Trophoblast cell (in vitro differentiated cells and primary cell): ENCODE measurements around the gene HAUS3.

ENCODE experiments used
- DNase-seq, 2 donors: peaks; one replicate each; pipeline ENCODE4 v3.0.0-alpha.2; 2016
- H2AFZ ChIP-seq: 2 replicates; pipeline ENCODE4 v1.6.1; 2013; ENCODE audit warnings: low read length, moderate library complexity, mild to moderate bottlenecking; ENCODE audit not compliant: insufficient read depth, poor library complexity
- H2AK5ac ChIP-seq: 2 replicates; pipeline ENCODE4 v1.6.1; 2013; ENCODE audit warnings: mild to moderate bottlenecking, low read length
- H2BK120ac ChIP-seq: 2 replicates; pipeline ENCODE4 v1.6.1; 2013; ENCODE audit warnings: low read length, mild to moderate bottlenecking, moderate library complexity; ENCODE audit not compliant: insufficient read depth, poor library complexity
- H2BK12ac ChIP-seq: 2 replicates; pipeline ENCODE4 v1.6.1; 2013; ENCODE audit warnings: mild to moderate bottlenecking, low read length, moderate library complexity
- H2BK5ac ChIP-seq: 2 replicates; pipeline ENCODE4 v1.6.1; 2013; ENCODE audit warnings: low read length, low read depth, moderate library complexity, mild to moderate bottlenecking; ENCODE audit not compliant: poor library complexity
- H3K14ac ChIP-seq: 2 replicates; pipeline ENCODE4 v1.6.1; 2013; ENCODE audit warnings: mild to moderate bottlenecking, low read length
- H3K18ac ChIP-seq: 2 replicates; pipeline ENCODE4 v1.6.1; 2013; ENCODE audit warnings: mild to moderate bottlenecking, low read length
- H3K23ac ChIP-seq: 2 replicates; pipeline ENCODE4 v1.6.1; 2013; ENCODE audit warnings: low read length
- H3K27ac ChIP-seq: 2 replicates; pipeline ENCODE4 v1.5.1; 2013; ENCODE audit warnings: low read depth, mild to moderate bottlenecking, inconsistent platforms, low read length, moderate library complexity
- H3K27me3 ChIP-seq: 2 replicates; pipeline ENCODE4 v1.6.1; 2013; ENCODE audit warnings: inconsistent platforms, mild to moderate bottlenecking, low read length, moderate library complexity; ENCODE audit not compliant: insufficient read depth
- H3K36me3 ChIP-seq, 2 experiments: 1 replicate in 1 of 2; 2 replicates in 1 of 2; pipeline ENCODE4 v1.6.1; 2013; ENCODE audit warnings: low read length in 2 of 2, mild to moderate bottlenecking in 2 of 2, moderate library complexity in 1 of 2; ENCODE audit not compliant: insufficient read depth in 2 of 2, control insufficient read depth in 1 of 2
- H3K4ac ChIP-seq: 2 replicates; pipeline ENCODE4 v1.6.1; 2013; ENCODE audit warnings: low read depth, mild to moderate bottlenecking, low read length, moderate library complexity
- H3K4me1 ChIP-seq, 2 experiments: 1 replicate in 1 of 2; 2 replicates in 1 of 2; pipeline ENCODE4 v1.6.1; 2013; ENCODE audit warnings: low read length in 2 of 2, mild to moderate bottlenecking in 2 of 2, moderate library complexity in 1 of 2; ENCODE audit not compliant: insufficient read depth in 2 of 2, control insufficient read depth in 1 of 2
- H3K4me2 ChIP-seq: 2 replicates; pipeline ENCODE4 v1.6.1; 2013; ENCODE audit warnings: inconsistent platforms, mild to moderate bottlenecking, low read length, moderate library complexity
- H3K4me3 ChIP-seq: 2 replicates; pipeline ENCODE4 v1.5.1; 2013; ENCODE audit warnings: mild to moderate bottlenecking, low read depth, low read length, inconsistent platforms
- H3K79me1 ChIP-seq: one replicate; pipeline ENCODE4 v1.6.1; 2013; ENCODE audit warnings: low read length
- H3K79me2 ChIP-seq: 2 replicates; pipeline ENCODE4 v1.6.1; 2013; ENCODE audit warnings: low read length, mild to moderate bottlenecking; ENCODE audit not compliant: control insufficient read depth, insufficient read depth, poor library complexity
- H3K9ac ChIP-seq: 2 replicates; pipeline ENCODE4 v1.6.1; 2013; ENCODE audit warnings: mild to moderate bottlenecking, low read length
- H3K9me3 ChIP-seq: 2 replicates; pipeline ENCODE4 v1.6.1; 2013; ENCODE audit warnings: low read depth, mild to moderate bottlenecking, control low read depth, inconsistent platforms, low read length; ENCODE audit not compliant: insufficient read depth
- H4K12ac ChIP-seq: 2 replicates; pipeline ENCODE4 v1.6.1; 2013; ENCODE audit warnings: low read depth, mild to moderate bottlenecking, low read length, moderate library complexity
- H4K8ac ChIP-seq: 2 replicates; pipeline ENCODE4 v1.6.1; 2013; ENCODE audit warnings: low read depth, mild to moderate bottlenecking, low read length, moderate library complexity
- H4K91ac ChIP-seq: one replicate; pipeline ENCODE4 v1.6.1; 2013; ENCODE audit warnings: low read depth, mild to moderate bottlenecking, low read length, moderate library complexity
- WGBS: extraction: QIAGEN DNeasy Blood & Tissue Kit; methylation state at CpG from one replicate; pipeline ENCODE4 v1.1.7; 2013; ENCODE audit warnings: missing lambda C conversion rate; ENCODE audit not compliant: insufficient read length, insufficient coverage; ENCODE audit errors: extremely low coverage; 5-methylcytosine and 5-hydroxymethylcytosine counted together

Gene HAUS3

DNA sequence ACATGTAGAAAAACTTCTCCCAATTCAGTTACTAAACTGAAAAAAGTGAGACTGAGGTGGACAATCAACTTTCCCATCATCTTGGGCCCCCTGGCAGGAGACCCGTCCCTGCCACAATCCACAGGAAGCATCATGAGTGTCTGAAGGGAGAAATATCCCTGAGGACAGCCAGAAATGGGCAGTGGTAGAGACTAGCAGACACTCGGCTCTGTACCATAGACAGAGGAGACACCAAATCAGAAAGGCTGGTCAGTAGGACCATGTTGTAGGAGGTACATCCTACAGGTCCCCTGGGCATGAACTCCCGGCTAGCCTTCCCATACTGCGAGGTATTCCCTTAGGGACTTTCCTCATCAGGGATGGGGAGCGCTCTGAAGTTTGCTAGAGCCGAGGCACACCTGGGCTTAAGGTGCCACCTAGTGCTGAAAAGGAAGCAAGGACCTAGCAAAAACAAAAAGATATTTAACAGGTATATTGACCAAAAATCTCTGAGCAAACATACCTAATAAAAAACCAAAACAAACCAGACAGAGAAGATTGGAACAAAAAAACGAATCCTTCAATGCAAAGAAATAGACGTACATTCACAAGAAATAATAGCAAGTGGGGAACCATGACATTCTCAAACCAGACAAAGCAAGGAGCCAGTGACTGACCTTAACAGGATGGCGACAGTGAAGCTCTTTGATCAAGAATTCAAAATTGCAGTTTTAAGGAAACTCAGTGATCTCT, 55.6 kb downstream of the HAUS3 start:
- Histone ChIP-seq H2AFZ (no peak overlapping the region), H3K23ac (no peak overlapping the region), H3K79me2 (no peaks in the 10 kb centered on the region), H2BK120ac (no peak overlapping the region), H2AK5ac (no peak overlapping the region), H2BK5ac (no peak overlapping the region), H3K4me1 (no peaks in the 10 kb centered on the region), H3K27me3 (no peaks in the 10 kb centered on the region), H3K79me1 (no peaks in the 10 kb centered on the region), H3K36me3 (no peaks in the 10 kb centered on the region), H3K27ac (no peak overlapping the region), H3K14ac (no peak overlapping the region), H3K9me3 (no peaks in the 10 kb centered on the region), H3K4me2 (no peak overlapping the region), H2BK12ac (no peak overlapping the region), H4K91ac (no peak overlapping the region), H4K12ac (no peak overlapping the region), H3K4ac (no peak overlapping the region), H3K4me3 (no peak overlapping the region), H4K8ac (no peak overlapping the region), H3K18ac (no peak overlapping the region), H3K9ac (no peak overlapping the region)
- no CpG with 5 or more reads among the region's 9 CpGs for WGBS
- DNase-seq: peak; percentile 37 to 75

DNA sequence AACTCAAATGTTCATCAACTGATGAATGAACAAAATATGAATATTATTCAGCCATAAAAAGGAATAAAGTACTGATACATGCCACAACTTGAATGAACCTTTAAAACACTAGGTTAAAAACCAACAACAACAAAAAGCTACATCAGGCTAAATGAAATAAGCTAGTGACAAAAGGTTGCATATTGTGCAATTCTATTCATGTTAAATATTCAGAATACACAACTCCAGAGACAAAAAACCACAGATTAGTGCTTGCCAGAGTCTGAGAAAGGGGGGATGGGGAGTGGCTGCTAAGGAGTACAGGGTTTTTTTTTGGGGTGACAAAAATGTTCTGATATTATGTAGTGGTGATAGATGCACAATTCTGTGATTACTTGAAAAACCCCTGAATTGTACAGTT, 58.5 kb downstream of the HAUS3 start:
- no peak overlapping the region for H3K4me2 ChIP-seq
- no peak overlapping the region for H3K27ac ChIP-seq
- H3K18ac ChIP-seq: no peak overlapping the region
- H2BK120ac ChIP-seq: no peak overlapping the region
- H4K12ac ChIP-seq: no peak overlapping the region
- no peaks in the 10 kb centered on the region for H3K27me3 ChIP-seq
- H2BK5ac ChIP-seq: no peak overlapping the region
- no peaks in the 10 kb centered on the region for H3K4me1 ChIP-seq
- H2AK5ac ChIP-seq: no peak overlapping the region
- no peak overlapping the region for H4K8ac ChIP-seq
- no peak for DNase-seq
- no peaks in the 10 kb centered on the region for H3K79me1 ChIP-seq
- H2BK12ac ChIP-seq: no peak overlapping the region
- H3K23ac ChIP-seq: no peak overlapping the region
- no peak overlapping the region for H3K9ac ChIP-seq
- no peaks in the 10 kb centered on the region for H3K36me3 ChIP-seq
- no peak overlapping the region for H2AFZ ChIP-seq
- no peaks in the 10 kb centered on the region for H3K79me2 ChIP-seq
- H3K4me3 ChIP-seq: no peak overlapping the region
- H3K4ac ChIP-seq: no peak overlapping the region
- H4K91ac ChIP-seq: no peak overlapping the region
- no peak overlapping the region for H3K14ac ChIP-seq
- no peaks in the 10 kb centered on the region for H3K9me3 ChIP-seq

DNA sequence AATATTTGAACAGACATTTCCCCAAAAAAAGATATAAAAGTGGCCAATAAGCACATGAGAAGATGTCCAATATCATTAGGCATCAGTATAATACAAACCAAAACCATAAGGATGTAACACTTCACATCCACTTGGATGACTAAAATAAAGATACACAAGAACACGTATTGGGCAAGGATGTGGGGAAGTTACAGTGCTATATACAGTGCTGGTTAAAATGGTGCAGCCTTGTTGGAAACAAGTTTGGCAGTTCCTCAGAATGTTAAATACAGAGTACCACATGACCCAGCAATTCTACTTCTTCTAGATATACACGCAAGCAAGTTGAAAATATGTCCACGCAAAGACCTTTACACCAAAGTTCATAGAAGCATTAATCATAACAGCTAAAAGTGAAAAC, 58.9 kb downstream of the HAUS3 start:
- H3K27ac ChIP-seq: no peak overlapping the region
- no peak overlapping the region for H3K14ac ChIP-seq
- WGBS: no CpG with 5 or more reads among the region's 3 CpGs
- no peaks in the 10 kb centered on the region for H3K9me3 ChIP-seq
- H3K79me2 ChIP-seq: no peaks in the 10 kb centered on the region
- no peak overlapping the region for H2BK120ac ChIP-seq
- H3K79me1 ChIP-seq: no peaks in the 10 kb centered on the region
- no peak overlapping the region for H3K4ac ChIP-seq
- no peak overlapping the region for H3K18ac ChIP-seq
- no peak overlapping the region for H4K12ac ChIP-seq
- no peaks in the 10 kb centered on the region for H3K27me3 ChIP-seq
- H2AK5ac ChIP-seq: no peak overlapping the region
- H3K4me1 ChIP-seq: no peaks in the 10 kb centered on the region
- no peak overlapping the region for H4K91ac ChIP-seq
- no peak overlapping the region for H3K4me2 ChIP-seq
- no peak overlapping the region for H2BK12ac ChIP-seq
- H2BK5ac ChIP-seq: no peak overlapping the region
- H3K9ac ChIP-seq: no peak overlapping the region
- no peak for DNase-seq
- no peak overlapping the region for H4K8ac ChIP-seq
- H3K36me3 ChIP-seq: no peaks in the 10 kb centered on the region
- no peak overlapping the region for H3K4me3 ChIP-seq
- H2AFZ ChIP-seq: no peak overlapping the region
- no peak overlapping the region for H3K23ac ChIP-seq

DNA sequence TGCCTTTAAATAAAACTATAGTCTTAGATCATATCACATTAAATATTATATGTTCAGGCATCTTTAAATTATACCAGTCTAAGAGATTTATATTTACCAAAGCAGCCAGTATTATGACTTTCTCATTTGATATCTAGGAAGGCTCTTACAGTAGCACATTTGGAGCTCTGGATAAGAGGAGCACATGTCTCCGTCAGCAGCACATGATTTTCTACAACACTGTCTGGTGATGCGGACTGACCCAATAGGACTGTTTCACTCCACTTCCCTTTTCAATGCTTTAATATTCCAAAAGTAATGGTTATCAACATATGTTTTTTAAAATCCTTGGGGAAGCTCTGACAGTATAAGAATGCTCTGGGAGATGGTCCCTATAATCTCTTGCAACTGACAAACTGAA, 61.5 kb downstream of the HAUS3 start:
- H3K4me2 ChIP-seq: no peak overlapping the region
- H2BK12ac ChIP-seq: no peak overlapping the region
- H3K23ac ChIP-seq: no peak overlapping the region
- H3K79me2 ChIP-seq: no peaks in the 10 kb centered on the region
- H2AFZ ChIP-seq: no peak overlapping the region
- no peak overlapping the region for H3K4me3 ChIP-seq
- no peak for DNase-seq
- no peaks in the 10 kb centered on the region for H3K27me3 ChIP-seq
- no peaks in the 10 kb centered on the region for H3K79me1 ChIP-seq
- no peak overlapping the region for H3K14ac ChIP-seq
- no peak overlapping the region for H2BK120ac ChIP-seq
- no peaks in the 10 kb centered on the region for H3K4me1 ChIP-seq
- H3K36me3 ChIP-seq: no peaks in the 10 kb centered on the region
- H3K9ac ChIP-seq: no peak overlapping the region
- H4K12ac ChIP-seq: no peak overlapping the region
- H3K27ac ChIP-seq: no peak overlapping the region
- H3K9me3 ChIP-seq: no peaks in the 10 kb centered on the region
- no peak overlapping the region for H4K91ac ChIP-seq
- no peak overlapping the region for H2BK5ac ChIP-seq
- no peak overlapping the region for H3K18ac ChIP-seq
- no peak overlapping the region for H3K4ac ChIP-seq
- H2AK5ac ChIP-seq: no peak overlapping the region
- no peak overlapping the region for H4K8ac ChIP-seq
- no CpG with 5 or more reads among the region's 2 CpGs for WGBS
